Gastroesophageal sphincter (tissue), 4 donors: ENCODE measurements around the gene MYCBP. TPM values are rescaled to one million over a fixed set of nuclear protein-coding genes. Genes with fewer than 3 reads are reported as not detected.

ENCODE experiments used
- ATAC-seq: fragments of 150-250 bp; one replicate; pipeline ENCODE4 v1.9.1; 2016; ENCODE audit warnings: mild to moderate bottlenecking, moderate library complexity
- H3K27ac ChIP-seq, 4 donors: fragments of 200-600 bp; sonication (generic) in 3 of 4; 1 replicate in 3 of 4; 2 replicates in 1 of 4; pipeline ENCODE4 v1.5.1; 2016 to 2019
- H3K27me3 ChIP-seq: fragments of 200-600 bp; sonication (generic); one replicate; pipeline ENCODE4 v1.5.1; 2019
- H3K36me3 ChIP-seq, 2 donors: fragments of 200-600 bp; sonication (generic); one replicate each; pipeline ENCODE4 v1.5.1; 2019; ENCODE audit warnings: control low read depth in 1 of 2
- H3K4me1 ChIP-seq, 3 donors: fragments of 200-600 bp; sonication (generic); 1 replicate in 2 of 3; 2 replicates in 1 of 3; pipeline ENCODE4 v1.5.1; 2016 to 2019; ENCODE audit warnings: control low read depth in 2 of 3
- H3K4me3 ChIP-seq, 2 donors: fragments of 200-600 bp; sonication (generic); one replicate each; pipeline ENCODE4 v1.5.1; 2019; ENCODE audit warnings: mild to moderate bottlenecking in 1 of 2, moderate library complexity in 1 of 2
- H3K9me3 ChIP-seq, 3 donors: fragments of 200-600 bp; sonication (generic); one replicate each; pipeline ENCODE4 v1.5.1; 2017 to 2019; ENCODE audit warnings: control low read depth in 2 of 3
- CTCF ChIP-seq, 4 experiments: fragments of 200-600 bp in 2 of 4; fragments of 450-650 bp in 2 of 4; sonication (generic) in 1 of 4; IDR thresholded peaks; one replicate each; pipeline ENCODE4 v1.5.1; 2017 to 2019; ENCODE audit warnings: antibody characterized with exemption in 4 of 4, mild to moderate bottlenecking in 2 of 4, moderate library complexity in 2 of 4
- EP300 ChIP-seq: sonication (generic); formaldehyde crosslinking; IDR thresholded peaks from one replicate; pipeline ENCODE4 v1.6.1; 2017; ENCODE audit warnings: antibody characterized with exemption, mild to moderate bottlenecking
- POLR2A ChIP-seq, 2 donors: fragments of 450-650 bp; IDR thresholded peaks; one replicate each; pipeline ENCODE4 v1.6.1; 2017; ENCODE audit warnings: antibody characterized with exemption in 2 of 2, mild to moderate bottlenecking in 2 of 2, moderate library complexity in 1 of 2
- POLR2AphosphoS5 ChIP-seq: sonication (generic); formaldehyde crosslinking; IDR thresholded peaks from one replicate; pipeline ENCODE4 v1.6.1; 2017; ENCODE audit warnings: antibody characterized with exemption
- WGBS, 2 donors: methylation state at CpG; one replicate each; pipeline ENCODE4 v1.1.5; 2018; ENCODE audit warnings: low coverage in 1 of 2; 5-methylcytosine and 5-hydroxymethylcytosine counted together
- total RNA-seq, 4 donors: library from RNA; depleted of rRNA; stranded (reverse); fragments of >200 nt; gene quantifications; one replicate each; pipeline ENCODE4 v1.1.0, GENCODE V29; 2016

MYCBP gene
- total RNA-seq, 4 donors from 2014 or later = 19.3 to 25.8 (median 21.5) TPM

DNA sequence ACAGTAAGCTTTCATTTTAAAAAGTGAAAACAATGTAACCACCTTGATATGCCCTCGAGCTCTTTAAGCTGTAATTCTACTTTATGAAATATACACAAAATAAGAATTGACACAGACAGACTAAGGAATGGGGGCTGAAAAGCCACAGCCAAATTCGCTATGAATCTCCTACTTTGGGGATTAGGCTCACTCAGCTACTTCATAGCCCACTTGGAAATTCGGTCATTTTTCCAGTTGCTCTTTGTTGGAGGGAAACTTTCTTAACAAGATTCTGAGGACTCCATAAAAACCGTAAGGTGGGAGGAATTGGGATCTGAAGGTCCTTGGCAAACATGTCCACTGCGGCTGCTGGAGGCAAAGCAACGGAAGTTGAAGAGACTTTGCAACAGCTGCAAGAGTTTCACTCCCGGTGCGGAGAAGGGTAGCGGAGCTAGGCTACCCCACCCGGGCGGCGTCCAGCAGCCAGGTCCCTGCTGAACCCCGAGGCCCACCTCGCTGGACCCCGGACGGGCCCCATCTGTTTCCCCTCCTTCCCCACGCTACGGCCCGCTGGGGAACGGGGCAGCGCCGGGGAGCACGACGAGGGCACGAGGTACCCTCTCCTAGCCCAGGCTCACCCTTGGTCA is 634 bp downstream of the MYCBP start:
- WGBS, 2 donors = 8 to 14% methylated on average over 9 of the region's 25 CpGs
- Histone ChIP-seq H3K9me3 (no peaks in the 10 kb centered on the region), H3K4me1 (peaks cover 0 to 20% (median 7%) of the 10 kb centered on the region in 3 donors), H3K27me3 (no peaks in the 10 kb centered on the region), H3K36me3 (no peaks in the 10 kb centered on the region), H3K27ac (peak overlapping the region in 3 of 4 donors; percentile 72 to 80 (median 74)), H3K4me3 (peak overlapping the region; percentile 51 to 86)
- ATAC-seq = peak; percentile 8
- no peak for TF ChIP-seq POLR2A (IDR thresholded peaks at IDR 0.05)
- no peak for TF ChIP-seq CTCF (IDR thresholded peaks at IDR 0.05)
- no peak for TF ChIP-seq POLR2AphosphoS5
- TF ChIP-seq EP300 = no peak

DNA sequence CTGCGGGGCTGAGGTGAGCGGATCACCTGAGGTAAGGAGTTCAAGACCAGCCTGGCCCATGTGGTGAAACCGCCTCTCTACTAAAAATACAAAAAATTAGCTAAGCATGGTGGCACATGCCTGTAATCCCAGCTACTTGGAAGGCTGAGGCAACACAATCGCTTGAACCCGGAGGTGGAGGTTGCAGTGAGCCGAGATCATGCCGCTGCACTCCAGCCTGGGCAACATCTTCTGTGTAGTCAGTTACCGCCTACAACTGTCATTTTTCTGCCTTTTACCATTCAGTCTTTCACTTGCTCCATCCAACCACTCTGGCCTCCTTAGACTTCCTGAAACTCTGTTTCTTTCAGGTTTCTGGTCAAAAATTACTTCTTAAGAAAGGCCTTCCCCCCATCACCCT is 2.2 kb downstream of the MYCBP start:
- Histone ChIP-seq H3K36me3 (peaks cover 0 to 11% of the 10 kb centered on the region in 2 donors), H3K27me3 (no peaks in the 10 kb centered on the region), H3K9me3 (no peaks in the 10 kb centered on the region), H3K4me1 (peaks cover 0 to 20% (median 7%) of the 10 kb centered on the region in 3 donors), H3K4me3 (no peak overlapping the region), H3K27ac (no peak overlapping the region)
- 94 to 97% methylated on average over 8 of the region's 8 CpGs for WGBS, 2 donors
- TF ChIP-seq EP300 (no peak), CTCF (IDR thresholded peaks at IDR 0.05) (no peak), POLR2AphosphoS5 (no peak), POLR2A (IDR thresholded peaks at IDR 0.05) (no peak)
- ATAC-seq = no peak

GRCh38 chr1:38867208-38867607 is 5.9 kb downstream of the MYCBP start:
- 88% methylated on average over 6 to 8 of the region's 8 CpGs for WGBS, 2 donors
- ATAC-seq = no peak
- Histone ChIP-seq H3K27me3 (no peaks in the 10 kb centered on the region), H3K4me1 (peaks cover 0 to 33% (median 2%) of the 10 kb centered on the region in 3 donors), H3K27ac (no peak overlapping the region), H3K36me3 (peaks cover 0 to 17% of the 10 kb centered on the region in 2 donors), H3K9me3 (no peaks in the 10 kb centered on the region), H3K4me3 (no peak overlapping the region)
- no peak for TF ChIP-seq POLR2AphosphoS5
- TF ChIP-seq EP300 = no peak
- TF ChIP-seq CTCF (IDR thresholded peaks at IDR 0.05) = no peak
- no peak for TF ChIP-seq POLR2A (IDR thresholded peaks at IDR 0.05)

- Histone ChIP-seq H3K4me1 (peaks cover 4 to 48% (median 12%) of the 10 kb centered on the region in 3 donors), H3K27me3 (no peaks in the 10 kb centered on the region), H3K4me3 (no peak overlapping the region), H3K36me3 (peaks cover 0 to 17% of the 10 kb centered on the region in 2 donors), H3K27ac (no peak overlapping the region), H3K9me3 (no peaks in the 10 kb centered on the region)
- WGBS, 2 donors = 74 to 93% methylated on average over 3 to 4 of the region's 4 CpGs
- no peak for ATAC-seq
- TF ChIP-seq EP300 (no peak), POLR2AphosphoS5 (no peak), CTCF (IDR thresholded peaks at IDR 0.05) (no peak), POLR2A (IDR thresholded peaks at IDR 0.05) (no peak)
Observed at GRCh38 chr1:38865112-38865715, 7.9 kb downstream of the MYCBP start.

DNA sequence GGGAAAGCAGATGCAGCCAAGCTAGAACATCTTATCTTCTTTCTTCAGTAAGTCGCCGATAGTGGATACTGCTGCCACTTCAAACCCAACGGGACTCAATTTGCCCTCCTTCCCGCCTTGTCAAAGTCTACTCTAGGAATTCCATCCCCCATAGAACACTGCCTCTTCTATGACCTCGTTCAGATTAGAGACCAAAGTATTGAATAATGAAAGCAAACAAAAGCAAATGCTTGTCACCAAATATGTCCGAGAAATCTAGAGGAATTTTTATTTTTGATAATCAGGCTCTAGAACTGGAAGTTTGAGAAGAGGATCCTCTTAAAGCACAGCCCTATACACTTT is 12.7 kb downstream of the MYCBP start:
- Histone ChIP-seq H3K27ac (peak overlapping the region; percentile 11 to 93 (median 90)), H3K27me3 (no peaks in the 10 kb centered on the region), H3K4me3 (peak overlapping the region; percentile 85 to 97), H3K36me3 (peaks cover 0 to 20% of the 10 kb centered on the region in 2 donors), H3K9me3 (no peaks in the 10 kb centered on the region), H3K4me1 (peaks cover 4 to 80% (median 25%) of the 10 kb centered on the region in 3 donors)
- 5 to 13% methylated on average over 5 to 6 of the region's 6 CpGs for WGBS, 2 donors
- ATAC-seq = no peak
- TF ChIP-seq EP300 = no peak
- no peak for TF ChIP-seq POLR2A (IDR thresholded peaks at IDR 0.05)
